GM19043 (cell line): ENCODE data around the gene RBM17.
"Not testable (repeated sequence)": the region's sequence is repeated elsewhere in the genome, so short reads cannot be mapped to it uniquely, and the experiment has no call there.

Experiments used
- ATAC-seq: cut with Tn5 transposase; IDR thresholded peaks from one replicate; pipeline ENCODE4 v1.9.1; 2021; ENCODE audit warnings: low read depth; ENCODE audit not compliant: unreplicated experiment

The RBM17 gene

DNA sequence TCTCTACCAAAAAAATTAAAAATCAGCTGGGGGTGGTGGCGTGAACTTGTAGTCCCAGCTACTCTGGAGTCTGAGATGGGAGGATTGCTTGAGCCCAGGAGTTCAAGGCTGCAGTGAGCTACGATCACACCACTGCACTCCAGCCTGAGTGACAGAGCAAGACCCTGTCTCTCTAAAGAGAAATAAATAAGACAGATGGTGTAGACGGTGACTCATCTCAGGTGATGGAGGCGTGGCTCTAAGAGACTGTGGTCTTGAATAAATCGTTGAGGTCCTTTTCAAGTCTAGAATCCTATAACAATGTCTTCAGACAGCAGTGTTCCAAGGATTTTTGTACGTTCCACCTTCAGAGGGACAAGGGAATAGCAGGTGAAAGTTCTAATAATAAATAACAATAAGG lies 60.1 kb downstream of the RBM17 start:
- no peak for ATAC-seq

DNA sequence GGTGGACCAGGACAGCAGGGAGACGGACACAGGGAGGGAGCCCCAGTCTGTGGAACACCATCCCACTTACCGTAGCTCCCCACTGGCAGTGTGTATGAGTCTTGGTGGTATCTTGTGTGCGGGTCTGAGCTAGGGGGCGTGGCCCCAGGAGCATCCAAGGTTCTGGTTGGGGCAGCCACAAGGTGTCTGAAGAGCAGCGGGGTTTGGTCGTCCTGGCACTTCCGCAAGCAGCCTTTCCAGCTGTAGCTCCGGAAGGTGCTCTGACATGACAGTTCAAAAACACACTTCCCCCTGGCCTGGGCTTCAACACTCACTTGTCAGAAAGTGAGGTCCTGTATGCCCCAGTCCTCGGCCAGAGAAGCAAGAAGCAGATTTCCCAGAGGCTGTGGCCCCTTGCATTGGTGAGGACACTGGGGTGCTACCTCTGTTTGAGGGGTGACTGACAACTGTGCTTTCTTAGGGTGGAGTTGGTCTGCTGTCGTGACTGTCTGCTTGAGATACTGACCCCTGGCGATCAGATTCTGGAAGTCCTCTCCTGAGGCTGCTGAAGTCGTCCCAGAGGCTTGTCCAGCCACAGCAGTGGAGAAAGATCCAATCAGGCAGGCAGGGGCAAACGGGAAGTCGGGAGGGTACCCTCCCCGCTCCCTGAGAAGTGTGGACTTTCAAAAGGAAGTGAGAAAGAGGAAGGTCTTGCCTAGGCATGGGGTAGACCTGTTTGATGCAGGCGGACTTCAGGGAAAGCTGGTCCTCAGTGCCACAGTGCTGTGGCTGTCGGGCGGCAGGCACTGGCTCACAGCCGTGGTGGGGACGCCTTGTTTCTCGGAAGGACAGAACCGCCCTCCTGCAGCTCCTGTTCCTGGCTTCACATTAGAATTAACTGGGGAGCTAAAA lies 62.5 kb downstream of the RBM17 start:
- ATAC-seq, result peak; percentile 77

DNA sequence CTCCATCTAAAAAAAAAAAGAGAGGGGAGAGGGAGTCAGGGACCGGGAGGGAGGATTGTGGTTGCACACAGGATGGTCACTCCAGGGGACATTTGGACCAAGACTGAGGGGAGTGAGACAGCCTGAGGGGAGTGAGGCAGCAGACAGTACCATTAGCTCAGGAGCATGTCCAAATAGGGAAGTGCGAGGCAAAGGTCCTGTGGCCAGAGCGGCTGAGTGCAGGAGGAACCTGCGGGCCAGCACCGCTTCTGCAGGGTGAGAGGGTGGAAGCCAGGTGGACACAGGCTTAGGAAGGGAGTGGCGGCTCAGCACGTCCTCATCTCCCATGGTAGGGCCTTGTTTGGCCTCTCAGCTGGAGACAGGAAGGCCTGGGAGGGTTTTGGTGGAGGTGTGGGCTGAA lies 65.0 kb downstream of the RBM17 start:
- no peak for ATAC-seq

DNA sequence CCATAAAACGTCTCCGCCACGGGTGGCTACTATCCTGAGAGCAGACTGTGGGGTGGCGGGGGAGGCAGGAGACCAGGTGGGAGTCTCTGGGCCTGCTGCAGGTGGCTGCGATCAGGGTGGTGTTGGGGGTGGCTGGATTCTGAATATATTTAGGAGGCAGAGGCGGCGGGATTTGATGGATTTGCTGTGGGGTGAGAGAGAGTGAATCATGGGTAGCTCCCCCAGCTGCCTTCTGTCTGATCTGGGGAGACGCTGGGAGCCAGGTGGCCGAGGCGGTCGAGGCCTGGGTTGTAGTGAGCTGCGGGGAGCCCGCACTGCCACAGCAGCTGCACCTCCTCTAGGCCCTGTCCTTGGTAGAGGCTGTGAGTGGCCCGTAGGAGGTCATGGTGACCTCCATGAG lies 65.7 kb downstream of the RBM17 start:
- ATAC-seq, result no peak

DNA sequence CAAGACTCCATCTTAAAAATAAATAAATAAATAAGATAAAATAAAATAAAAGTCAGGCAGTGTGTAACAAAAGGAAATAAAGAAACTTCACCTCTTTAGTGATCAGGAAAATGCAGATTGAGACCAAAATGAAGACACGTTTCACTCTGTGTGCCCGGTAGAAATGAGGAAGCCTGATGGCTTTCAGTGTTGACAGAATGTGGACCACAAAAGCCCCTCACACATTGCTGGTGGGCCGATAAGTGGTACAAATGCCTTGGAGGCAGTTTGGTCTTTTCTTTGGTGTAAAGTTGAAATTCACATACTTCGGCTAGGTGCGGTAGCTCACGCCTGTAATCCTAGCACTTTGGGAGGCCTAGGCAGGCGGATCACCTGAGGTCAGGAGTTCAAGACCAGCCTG lies 69.4 kb downstream of the RBM17 start:
- ATAC-seq, result no peak

DNA sequence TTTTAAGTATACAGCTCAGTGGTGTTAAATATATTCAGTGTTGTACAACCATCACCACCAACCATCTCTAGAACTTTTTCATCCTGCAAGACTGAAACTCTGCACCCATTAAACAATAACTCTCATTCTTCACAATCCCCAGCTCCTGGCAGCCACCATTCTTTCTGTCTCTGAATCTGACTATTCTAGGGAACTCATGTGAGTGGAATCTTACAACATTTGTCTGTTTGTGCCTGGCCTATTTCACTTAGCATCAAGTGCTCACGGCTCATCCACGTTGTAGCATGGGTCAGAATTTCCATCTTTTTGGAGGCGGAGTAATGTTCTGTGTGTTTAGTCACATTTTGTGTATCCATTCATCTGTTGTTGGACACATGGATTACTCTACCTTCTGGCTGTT lies 73.1 kb downstream of the RBM17 start:
- no peak for ATAC-seq

DNA sequence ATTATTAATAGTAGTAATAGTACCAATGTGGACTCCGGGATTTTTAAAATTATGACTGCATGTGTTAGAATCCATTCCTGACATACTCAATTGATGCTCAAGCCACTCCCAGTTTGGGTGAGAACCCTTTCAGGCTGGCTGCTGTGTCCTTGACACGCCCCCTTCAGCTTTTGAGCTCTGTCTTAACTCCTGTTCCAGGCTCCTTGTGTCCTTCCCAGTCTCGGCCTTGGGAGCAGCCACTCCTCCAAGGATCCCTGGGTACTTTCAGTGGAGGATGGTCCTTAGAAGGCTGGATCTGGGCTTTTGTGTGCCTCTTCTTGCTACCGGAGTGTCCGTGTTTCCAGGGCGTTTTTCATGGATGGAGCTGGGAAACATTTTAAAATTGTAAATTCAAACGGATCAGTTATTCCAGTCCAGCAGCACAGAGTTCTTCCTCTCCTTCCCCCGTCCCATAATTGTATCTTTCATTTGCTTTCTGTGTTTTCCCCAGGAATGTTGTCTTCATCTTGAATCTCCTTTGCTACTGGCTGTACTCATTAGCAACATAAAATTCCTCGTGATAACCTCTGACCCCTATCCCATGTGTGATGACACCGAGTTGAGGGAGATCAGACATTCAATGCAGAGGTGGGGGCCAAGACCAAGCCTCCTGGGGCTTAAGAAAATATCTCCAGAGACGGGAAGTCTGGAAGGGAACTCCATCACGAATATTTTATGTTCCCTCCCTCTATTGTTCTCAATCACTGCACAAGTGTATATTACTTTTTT lies 73.9 kb downstream of the RBM17 start:
- no peak for ATAC-seq

DNA sequence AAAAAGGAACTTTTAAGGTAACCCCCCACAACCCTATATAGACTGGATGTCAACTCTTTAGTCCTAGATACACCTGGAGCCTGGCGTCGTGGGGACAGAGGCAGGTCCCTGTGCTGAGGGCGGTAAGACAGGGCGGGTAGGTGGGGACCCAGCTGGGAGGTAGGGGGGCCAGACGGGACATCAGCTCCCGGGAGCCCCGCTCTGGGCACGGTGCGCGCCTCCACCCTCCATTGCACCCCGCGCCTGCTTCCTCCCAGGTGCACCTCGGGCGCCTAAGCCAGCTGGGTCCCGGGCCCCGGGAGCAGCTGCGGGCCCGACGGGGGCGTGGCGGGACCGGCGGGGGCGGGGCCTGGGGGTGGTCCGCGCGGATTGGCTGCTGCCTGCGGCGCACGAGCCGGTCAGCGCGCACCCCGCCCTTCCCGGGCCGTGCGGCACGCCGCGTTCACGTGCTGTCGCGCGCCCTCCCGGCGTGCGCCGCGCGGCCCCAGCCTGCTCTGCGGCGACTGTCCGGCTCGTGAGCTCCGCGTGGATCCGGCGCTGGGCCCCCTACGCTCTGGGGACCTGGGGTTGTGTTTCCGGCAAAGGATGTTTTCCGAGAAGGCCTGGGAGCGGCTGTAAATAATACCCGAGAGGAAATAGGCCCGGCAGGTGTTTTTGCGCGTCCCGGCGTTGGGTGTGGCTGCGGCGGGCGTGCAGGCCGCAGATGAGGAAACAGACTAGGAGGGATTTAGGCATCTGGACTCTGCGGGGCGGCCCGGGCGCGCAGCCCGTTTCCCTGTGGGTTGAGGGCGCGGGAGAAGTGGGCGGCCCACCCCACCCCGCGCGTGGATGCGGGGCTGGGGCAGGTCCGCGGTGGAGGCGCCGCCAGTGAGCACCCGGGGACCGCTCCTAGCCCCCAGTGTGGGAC lies 74.8 kb downstream of the RBM17 start:
- peak; percentile 79 for ATAC-seq

DNA sequence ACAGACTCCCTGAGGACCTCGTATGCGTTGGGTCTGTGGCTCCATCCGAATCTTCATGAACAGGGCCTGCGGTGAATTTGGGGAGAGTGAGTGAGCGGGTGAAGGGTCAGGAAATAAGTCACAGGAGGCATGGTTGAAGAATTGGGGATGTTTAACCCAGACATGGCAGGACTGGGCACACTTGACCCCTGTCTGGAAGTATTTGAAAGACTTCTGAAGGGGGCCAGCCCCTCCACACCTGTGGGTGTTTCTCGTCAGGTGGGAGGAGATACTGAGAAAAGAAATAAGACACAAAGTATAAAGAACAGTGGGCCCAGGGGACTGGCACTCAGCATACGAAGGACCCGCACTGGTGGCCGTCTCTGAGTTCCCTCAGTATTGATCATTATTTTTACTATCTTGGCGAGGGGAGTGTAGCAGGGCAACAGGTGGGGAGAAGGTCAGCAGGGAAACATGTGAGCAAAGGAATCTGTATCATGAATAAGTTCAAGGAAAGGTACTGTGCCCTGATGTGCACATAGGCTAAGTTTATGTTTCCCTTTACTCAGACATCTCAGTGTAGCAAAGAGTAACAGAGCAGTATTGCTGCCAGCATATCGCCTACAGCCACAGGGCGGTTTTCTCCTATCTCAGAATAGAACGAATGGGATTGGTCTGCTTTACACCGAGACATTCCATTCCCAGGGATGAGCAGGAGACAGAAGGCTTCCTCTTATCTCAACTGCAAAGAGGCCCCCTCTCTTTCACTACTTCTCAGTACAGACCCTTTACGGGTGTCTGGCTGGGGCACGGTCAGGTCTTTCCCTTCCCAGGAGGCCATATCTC lies 75.6 kb downstream of the RBM17 start:
- ATAC-seq, result no peak

GRCh38 chr10:6165221-6165725 lies 76.4 kb downstream of the RBM17 start:
- no peak for ATAC-seq

DNA sequence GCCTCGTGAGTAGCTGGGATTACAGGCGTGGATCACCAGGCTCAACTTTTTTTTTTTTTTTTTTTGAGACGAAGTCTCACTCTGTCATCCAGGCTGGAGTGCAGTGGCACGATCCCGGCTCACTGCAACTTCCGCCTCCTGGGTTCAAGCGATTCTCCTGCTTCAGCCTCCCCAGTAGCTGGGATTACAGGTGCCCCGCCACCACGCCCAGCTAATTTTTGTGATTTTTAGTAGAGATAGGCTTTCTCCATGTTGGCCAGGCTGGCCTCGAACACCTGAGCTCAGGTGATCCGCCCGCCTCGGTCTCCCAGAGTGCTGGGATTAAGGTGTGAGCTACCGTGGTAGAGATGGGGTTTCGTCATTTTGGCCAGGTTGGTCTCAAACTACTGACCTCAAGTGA lies 77.1 kb downstream of the RBM17 start:
- not testable (repeated sequence) for ATAC-seq
